Esophagus (tissue), 2 donors: ENCODE measurements around the gene SMIM44. TPM values are rescaled to one million over a fixed set of nuclear protein-coding genes. Genes with fewer than 3 reads are reported as not detected.
"Not testable (repeated sequence)": the region's sequence is repeated elsewhere in the genome, so short reads cannot be mapped to it uniquely, and the experiment has no call there.

ENCODE experiments used
- H3K27ac ChIP-seq, 2 donors: one replicate each; pipeline ENCODE4 v1.5.1; 2013; ENCODE audit warnings: low read depth in 2 of 2, mild to moderate bottlenecking in 2 of 2, inconsistent platforms in 1 of 2, low read length in 1 of 2, moderate library complexity in 1 of 2
- H3K27me3 ChIP-seq, 2 donors: one replicate each; pipeline ENCODE4 v1.6.1; 2013; ENCODE audit warnings: low read length in 2 of 2, control low read depth in 1 of 2, mild to moderate bottlenecking in 1 of 2; ENCODE audit not compliant: insufficient read depth in 2 of 2, control insufficient read depth in 1 of 2
- H3K36me3 ChIP-seq, 2 donors: one replicate each; pipeline ENCODE4 v1.6.1; 2013; ENCODE audit warnings: low read length in 1 of 2; ENCODE audit not compliant: control insufficient read depth in 2 of 2, insufficient read depth in 2 of 2
- H3K4me1 ChIP-seq, 2 donors: one replicate each; pipeline ENCODE4 v1.6.1; 2013; ENCODE audit warnings: low read length in 1 of 2; ENCODE audit not compliant: control insufficient read depth in 2 of 2, insufficient read depth in 2 of 2
- H3K4me3 ChIP-seq, 2 donors: one replicate each; pipeline ENCODE4 v1.5.1; 2013; ENCODE audit warnings: low read length in 2 of 2, mild to moderate bottlenecking in 2 of 2, low read depth in 1 of 2, moderate library complexity in 1 of 2
- H3K9me3 ChIP-seq, 2 donors: one replicate each; pipeline ENCODE4 v1.6.1; 2013; ENCODE audit warnings: mild to moderate bottlenecking in 2 of 2, low read depth in 1 of 2, low read length in 1 of 2, moderate library complexity in 1 of 2; ENCODE audit not compliant: control insufficient read depth in 2 of 2, insufficient read depth in 1 of 2
- whole genome bisulfite sequencing, 2 donors: extraction: QIAGEN DNeasy Blood & Tissue Kit; methylation state at CpG; one replicate each; pipeline ENCODE4 v1.1.7; 2013; 5-methylcytosine and 5-hydroxymethylcytosine counted together
- polyA plus RNA-seq, 2 donors: library from polyadenylated mRNA; stranded (reverse); fragments of 200-250 nt; gene quantifications; one replicate each; pipeline ENCODE4 v1.2.3, GENCODE V29; 2013
- donor health status: healthy with polysubstance abuse.
- donor health status: Bipolar disorder and iron deficiency.

Gene SMIM44
- polyA plus RNA-seq, 2 donors, result not detected

DNA sequence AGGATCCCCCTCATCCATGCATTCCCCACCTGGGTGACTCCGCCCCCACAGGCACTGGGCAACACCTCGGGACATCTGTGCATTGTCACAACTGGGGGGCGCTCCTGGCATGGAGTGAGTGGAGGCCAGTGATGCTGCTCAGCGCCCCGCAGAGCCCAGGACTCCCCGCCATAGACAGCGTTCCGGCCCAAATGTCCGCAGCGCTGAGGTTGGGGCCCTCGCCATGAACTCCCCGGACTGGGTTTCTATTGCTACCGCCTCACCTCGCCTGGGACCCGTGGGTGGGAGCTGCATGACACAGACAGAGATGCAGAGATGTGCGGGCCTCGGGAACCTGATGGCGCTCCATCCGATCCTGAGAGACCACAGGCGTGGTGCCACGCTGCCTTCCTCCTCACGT, 27.5 kb upstream of the SMIM44 start:
- no peaks in the 10 kb centered on the region for H3K27me3 ChIP-seq
- no peak overlapping the region for H3K27ac ChIP-seq
- H3K36me3 ChIP-seq, result peaks cover 4 to 15% of the 10 kb centered on the region in 2 donors
- peaks cover 7 to 29% of the 10 kb centered on the region in 2 donors for H3K4me1 ChIP-seq
- H3K9me3 ChIP-seq, result peaks cover 0 to 2% of the 10 kb centered on the region in 2 donors
- 87 to 88% methylated on average over 22 of the region's 22 CpGs for WGBS, 2 donors
- no peak overlapping the region for H3K4me3 ChIP-seq

DNA sequence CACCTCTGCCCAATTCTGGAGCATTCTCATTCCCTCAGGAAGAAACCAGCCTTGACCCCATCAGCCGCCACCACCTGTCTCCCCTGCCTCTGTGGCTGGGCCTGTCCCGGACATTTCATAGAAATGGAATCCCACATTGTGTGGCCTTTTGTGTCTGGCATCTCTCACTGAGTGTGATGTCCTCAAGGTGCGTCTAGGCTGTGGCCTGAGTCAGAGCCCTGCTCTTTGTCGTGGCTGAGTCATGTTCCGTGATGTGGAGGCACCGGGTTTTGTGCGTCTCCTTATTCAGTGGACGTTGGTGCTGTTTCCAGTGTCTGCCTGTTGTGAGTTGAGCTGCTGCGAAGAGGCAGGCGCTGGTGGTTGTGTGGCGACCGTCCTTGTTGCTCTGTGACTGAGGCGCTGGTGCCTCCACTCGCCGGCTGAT, 26.3 kb upstream of the SMIM44 start:
- Histone ChIP-seq H3K4me1 (peaks cover 7 to 29% of the 10 kb centered on the region in 2 donors), H3K9me3 (peaks cover 0 to 2% of the 10 kb centered on the region in 2 donors), H3K36me3 (peaks cover 4 to 11% of the 10 kb centered on the region in 2 donors), H3K27me3 (no peaks in the 10 kb centered on the region), H3K4me3 (no peak overlapping the region), H3K27ac (peak overlapping the region in 1 of 2 donors; percentile 78)
- WGBS, 2 donors, result 74 to 80% methylated on average over 15 of the region's 15 CpGs

DNA sequence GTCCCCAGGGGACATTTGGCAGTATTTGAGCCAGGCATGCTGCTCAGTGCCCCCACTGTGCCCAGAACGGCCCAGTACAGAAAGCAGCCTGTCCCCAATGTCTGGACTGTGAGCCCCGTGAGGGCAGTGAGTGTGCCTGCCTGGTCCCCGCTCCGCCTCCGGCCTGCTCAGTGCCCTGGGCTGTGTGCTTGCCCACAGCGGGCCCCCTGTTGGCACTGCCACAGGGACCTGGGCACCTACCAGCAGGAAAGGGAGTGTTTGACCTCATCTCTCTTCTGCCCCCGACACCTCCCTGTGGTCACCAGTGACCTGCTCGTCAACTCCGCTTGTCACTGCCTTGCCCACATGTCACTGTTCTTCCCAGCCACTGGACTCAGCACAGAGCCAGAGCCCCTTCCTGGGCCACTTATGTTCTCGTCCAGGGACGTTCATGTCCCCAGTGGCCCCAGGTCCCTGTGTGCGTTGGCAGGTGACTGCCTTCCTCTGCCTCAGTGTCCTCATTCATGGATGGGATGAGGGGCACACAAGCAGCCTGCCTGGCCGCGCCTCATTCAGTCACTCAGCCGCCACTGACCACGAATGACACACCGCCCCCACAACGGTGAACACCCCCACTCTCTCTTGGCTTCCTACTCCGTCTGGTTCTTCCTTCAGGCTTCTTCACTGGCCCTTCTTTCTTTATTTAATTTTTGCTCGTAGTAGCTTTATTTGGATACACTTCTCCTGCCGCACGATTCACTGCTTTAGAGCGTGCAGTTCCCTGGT, 25.7 kb upstream of the SMIM44 start:
- peaks cover 0 to 2% of the 10 kb centered on the region in 2 donors for H3K9me3 ChIP-seq
- no peak overlapping the region for H3K4me3 ChIP-seq
- peaks cover 4 to 11% of the 10 kb centered on the region in 2 donors for H3K36me3 ChIP-seq
- 84% methylated on average over 23 of the region's 23 CpGs for WGBS, 2 donors
- H3K4me1 ChIP-seq, result peaks cover 7 to 24% of the 10 kb centered on the region in 2 donors
- peak overlapping the region in 1 of 2 donors; percentile 78 for H3K27ac ChIP-seq
- H3K27me3 ChIP-seq, result no peaks in the 10 kb centered on the region

DNA sequence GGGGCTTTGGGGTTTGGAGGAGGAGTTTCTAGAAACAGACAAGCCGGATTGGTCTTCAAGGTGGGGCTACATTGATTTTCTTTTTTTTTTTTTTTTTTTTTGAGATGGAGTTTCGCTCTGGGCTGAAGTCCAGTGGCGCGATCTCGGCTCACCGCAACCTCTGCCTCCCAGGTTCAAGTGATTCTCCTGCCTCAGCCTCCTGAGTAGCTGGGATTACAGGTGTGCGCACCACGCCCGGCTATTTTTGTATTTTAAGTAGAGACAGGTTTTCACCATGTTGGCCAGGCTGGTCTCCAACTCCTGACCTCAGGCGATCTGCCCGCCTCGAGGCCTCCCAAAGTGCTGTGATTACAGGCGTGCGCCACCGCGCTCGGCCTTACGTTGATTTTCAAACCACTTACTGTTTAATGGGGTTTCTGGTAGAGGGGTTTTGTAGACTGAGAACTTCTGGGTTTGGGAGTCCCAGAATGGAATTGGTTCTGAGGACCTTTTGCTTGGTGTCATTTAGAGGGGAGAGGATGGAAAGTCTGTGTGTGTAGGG, 24.9 kb upstream of the SMIM44 start:
- WGBS, 2 donors, result 89 to 93% methylated on average over 18 of the region's 18 CpGs
- not testable (repeated sequence) for H3K9me3 ChIP-seq, H3K27ac ChIP-seq, H3K27me3 ChIP-seq, H3K4me3 ChIP-seq
- H3K36me3 ChIP-seq, result peaks cover 4 to 11% of the 10 kb centered on the region in 2 donors
- peaks cover 7 to 19% of the 10 kb centered on the region in 2 donors for H3K4me1 ChIP-seq

DNA sequence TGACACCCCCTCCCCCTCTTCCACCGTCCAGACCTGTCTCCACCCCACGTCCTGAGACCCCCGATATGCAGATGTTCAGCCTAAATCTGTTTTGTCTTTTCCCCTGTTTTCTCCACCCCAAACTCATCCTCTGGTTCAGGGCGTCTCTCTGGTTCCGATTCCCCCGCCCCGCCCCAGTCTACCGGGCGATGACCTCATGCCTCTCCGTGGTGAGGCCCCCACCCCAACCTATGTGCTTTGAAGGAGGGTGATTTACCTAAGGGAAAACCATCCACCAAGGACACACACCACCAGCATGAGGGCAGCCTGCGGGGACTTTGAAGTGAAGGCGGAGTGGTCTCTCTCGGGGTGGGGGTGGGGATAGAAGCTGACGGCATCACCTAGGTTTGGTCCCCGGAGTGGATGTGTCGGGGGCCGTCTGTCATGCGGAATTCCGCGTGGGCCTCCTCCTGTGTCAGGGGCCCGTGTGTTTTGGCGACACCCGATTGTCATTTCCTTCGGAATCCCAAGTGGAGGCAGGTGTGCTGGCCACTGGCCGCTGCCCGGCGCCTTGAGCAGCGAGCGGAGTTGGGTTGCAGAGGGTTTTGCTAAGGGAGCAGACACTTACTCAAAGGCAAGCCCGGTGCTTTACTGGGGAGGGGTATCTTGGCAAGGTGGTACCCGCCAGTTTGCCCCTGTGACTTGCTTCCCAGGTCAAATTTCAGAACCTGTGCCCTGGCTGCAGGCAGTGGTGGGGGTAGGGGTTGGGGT, 24.3 kb upstream of the SMIM44 start:
- Histone ChIP-seq H3K27me3 (no peaks in the 10 kb centered on the region), H3K36me3 (peaks cover 4 to 11% of the 10 kb centered on the region in 2 donors), H3K4me3 (peak overlapping the region; percentile 86 to 98), H3K27ac (peak overlapping the region; percentile 86 to 99), H3K4me1 (peaks cover 7 to 17% of the 10 kb centered on the region in 2 donors), H3K9me3 (peaks cover 0 to 2% of the 10 kb centered on the region in 2 donors)
- 26 to 27% methylated on average over 31 of the region's 31 CpGs for WGBS, 2 donors

DNA sequence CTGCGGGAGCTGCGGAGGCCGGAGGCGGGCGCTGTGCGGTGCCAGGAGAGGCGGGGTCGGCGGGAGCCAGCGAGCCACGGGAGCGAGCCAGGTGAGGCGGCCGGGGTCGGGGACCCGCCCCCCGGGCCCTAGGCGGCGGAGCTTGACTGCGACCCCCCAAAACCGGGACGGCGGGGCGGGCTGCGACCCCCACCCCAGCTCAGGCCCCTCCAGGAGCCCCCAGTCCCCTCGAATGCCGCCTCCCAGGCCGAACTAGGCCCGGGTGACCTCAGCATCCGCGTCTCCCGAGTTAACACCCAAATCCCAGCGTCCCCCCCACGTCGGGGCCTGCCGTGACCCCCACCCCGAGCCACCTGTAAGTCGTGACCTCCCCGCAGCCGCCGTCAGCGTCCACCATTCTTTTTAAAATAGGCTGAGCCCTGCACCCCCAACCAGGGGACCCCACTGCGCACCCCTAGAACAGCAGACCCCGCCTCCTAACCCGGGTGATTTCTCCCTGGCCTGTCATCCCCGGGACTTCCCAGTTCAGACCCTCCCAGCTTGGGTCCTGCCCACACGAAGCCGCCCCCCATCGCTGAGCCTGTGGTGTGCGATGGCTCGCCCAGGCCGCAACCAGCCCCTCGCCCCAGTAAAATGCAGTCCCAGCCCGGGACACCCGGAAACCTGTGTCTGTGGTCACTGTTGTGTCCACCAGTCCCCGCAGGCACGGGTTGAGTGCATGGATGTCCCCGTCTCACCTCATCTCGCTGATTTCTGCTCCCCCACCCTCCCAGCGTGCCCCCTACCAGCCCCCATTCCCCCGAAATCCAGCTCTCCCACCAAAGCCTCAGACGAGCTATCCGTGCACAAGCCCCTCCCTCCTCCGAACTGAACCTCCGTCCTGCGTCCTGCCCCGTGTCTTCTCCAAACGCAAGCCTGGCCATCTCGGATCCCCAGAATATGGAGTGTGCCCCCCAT, 23.4 kb upstream of the SMIM44 start:
- peak overlapping the region; percentile 86 to 99 for H3K27ac ChIP-seq
- H3K4me3 ChIP-seq, result peak overlapping the region; percentile 86 to 98
- H3K4me1 ChIP-seq, result peaks cover 7 to 17% of the 10 kb centered on the region in 2 donors
- H3K36me3 ChIP-seq, result peaks cover 4 to 11% of the 10 kb centered on the region in 2 donors
- H3K27me3 ChIP-seq, result no peaks in the 10 kb centered on the region
- WGBS, 2 donors, result 0 to 1% methylated on average over 42 to 69 of the region's 69 CpGs
- H3K9me3 ChIP-seq, result peaks cover 0 to 2% of the 10 kb centered on the region in 2 donors

DNA sequence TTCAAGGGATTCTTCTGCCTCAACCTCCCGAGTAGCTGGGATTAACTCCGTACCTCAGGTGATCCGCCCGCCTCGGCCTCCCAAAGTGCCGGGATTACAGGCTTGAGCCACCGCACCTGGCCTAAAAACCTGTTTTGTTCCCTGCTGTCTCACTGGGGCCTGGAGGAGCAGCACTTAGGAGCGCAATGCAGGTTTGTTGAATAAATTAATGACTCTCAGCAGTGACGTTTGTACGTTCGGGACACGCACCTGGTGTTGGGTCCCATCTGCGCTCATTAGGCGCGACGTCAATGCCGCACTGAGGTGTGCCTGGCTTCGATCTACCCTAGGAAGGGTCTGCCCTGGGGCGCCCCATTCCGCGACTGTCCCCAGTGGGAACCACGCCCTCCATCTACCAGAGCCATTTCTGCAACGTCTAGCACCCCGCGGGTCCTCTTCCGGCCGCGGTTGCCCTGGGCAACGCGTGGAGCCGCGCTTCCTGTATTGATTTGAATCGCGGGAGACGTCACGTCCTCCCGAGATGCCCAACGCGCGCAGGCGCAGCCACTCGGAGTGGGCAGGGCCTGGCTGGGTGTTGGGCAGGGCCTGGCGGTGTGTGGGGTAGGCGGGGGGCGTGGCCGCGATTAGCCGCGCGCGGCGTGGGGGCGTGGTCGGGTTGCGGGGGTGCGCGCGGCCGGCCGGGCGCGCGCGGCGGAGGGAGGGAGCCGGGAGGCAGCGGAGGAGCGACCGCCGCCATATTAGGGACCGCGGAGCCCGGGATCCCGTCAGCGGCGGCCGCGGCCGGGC, 22.6 kb upstream of the SMIM44 start, which contains the start of gene FZR1:
Gene FZR1, plus strand, starts transcription at position 714 of the 786 bp plus-strand sequence. CDS start 16,679 bp downstream, outside the sequence.
- Histone ChIP-seq H3K4me3 (peak within 1 kb of the TSS; percentile 86 to 98), H3K9me3 (peaks cover 0 to 2% of the 10 kb centered on the region in 2 donors), H3K27me3 (no peaks in the 10 kb centered on the region), H3K4me1 (peaks cover 7 to 17% of the 10 kb centered on the region in 2 donors), H3K27ac (peak within 1 kb of the TSS; percentile 97 to 99), H3K36me3 (peaks cover 4 to 11% of the 10 kb centered on the region in 2 donors)
- WGBS, 2 donors, result 1% methylated on average over 58 to 79 of the region's 79 CpGs

DNA sequence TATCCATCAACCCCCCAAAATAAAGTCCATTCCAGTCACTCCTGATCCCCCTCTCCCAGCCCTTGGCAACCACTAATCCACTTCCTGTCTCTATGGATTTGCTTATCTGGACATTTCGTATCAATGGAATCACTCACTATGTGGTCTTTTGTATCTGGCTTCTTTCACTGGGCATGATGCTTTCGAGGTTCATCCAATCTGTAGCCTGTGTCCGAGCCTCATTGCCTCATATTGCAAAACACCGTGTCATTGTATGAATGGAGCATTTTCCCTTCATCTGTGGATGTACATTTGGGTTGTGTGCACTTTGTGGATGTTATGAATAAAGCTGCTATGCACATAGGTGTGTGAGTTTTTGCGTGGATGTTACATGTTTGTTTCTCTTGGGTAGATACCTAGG, 21.5 kb upstream of the SMIM44 start:
- Histone ChIP-seq H3K9me3 (peaks cover 0 to 2% of the 10 kb centered on the region in 2 donors), H3K4me3 (no peak overlapping the region), H3K36me3 (peaks cover 4 to 6% of the 10 kb centered on the region in 2 donors), H3K27ac (peak overlapping the region in 1 of 2 donors; percentile 97), H3K27me3 (no peaks in the 10 kb centered on the region), H3K4me1 (peaks cover 10 to 19% of the 10 kb centered on the region in 2 donors)
- WGBS, 2 donors, result 81 to 88% methylated on average over 5 of the region's 5 CpGs
